Activated naive CD4-positive, alpha-beta T cell treated with anti-CD3 and anti-CD28 coated beads for 36 hours (primary cell): ENCODE results near the gene JMY. TPM values are rescaled to one million over a fixed set of nuclear protein-coding genes. Genes with fewer than 3 reads are reported as not detected.
A peak's percentile ranks its signal among the peaks of the same experiment; 100 is the strongest.

Source experiments
- CTCF ChIA-PET: fragments of 350-600 bp; sonication (Branson Sonifier 250); formaldehyde crosslinking; loops from one replicate; lab custom pipeline; 2021; ENCODE audit warnings: antibody characterized with exemption; lab: Charles Lee
- DNase-seq: peaks from one replicate; pipeline ENCODE4 v3.0.0-alpha.2; 2020
- H3K27ac Mint-ChIP-seq: one replicate; pipeline ENCODE4 v1.8.0; 2021; ENCODE audit warnings: mild to moderate bottlenecking, mixed read lengths
- H3K27me3 Mint-ChIP-seq: one replicate; pipeline ENCODE4 v1.8.0; 2021; ENCODE audit warnings: low read depth, mixed read lengths
- H3K36me3 Mint-ChIP-seq: one replicate; pipeline ENCODE4 v1.8.0; 2021; ENCODE audit warnings: low read depth, mixed read lengths
- H3K4me1 Mint-ChIP-seq: one replicate; pipeline ENCODE4 v1.8.0; 2021; ENCODE audit warnings: low read depth, mixed read lengths
- H3K4me3 Mint-ChIP-seq: one replicate; pipeline ENCODE4 v1.8.0; 2021; ENCODE audit warnings: mild to moderate bottlenecking, moderate library complexity, mixed read lengths
- H3K9me3 Mint-ChIP-seq: one replicate; pipeline ENCODE4 v1.8.0; 2021; ENCODE audit warnings: mixed read lengths
- intact Hi-C: fragments of 100-400 bp; cut with micrococcal nuclease; formaldehyde crosslinking; loops from one replicate; pipeline ENCODE4 v1.15.1; 2023
- total RNA-seq, 2 experiments: library from RNA; stranded (reverse); gene quantifications; one replicate each; pipeline ENCODE4 v1.2.3, GENCODE V29; 2021

The JMY gene
- total RNA-seq, 2 experiments from 2014 or later, result 11.8 to 12.1 TPM

- H3K4me3 Mint-ChIP-seq, result no peak overlapping the region
- H3K36me3 Mint-ChIP-seq, result no peaks in the 10 kb centered on the region
- no peaks in the 10 kb centered on the region for H3K4me1 Mint-ChIP-seq
- no peak for DNase-seq
- CTCF ChIA-PET, result no interaction called here
- intact Hi-C loops, result no loop called here
- H3K27me3 Mint-ChIP-seq, result no peaks in the 10 kb centered on the region
- no peak overlapping the region for H3K27ac Mint-ChIP-seq
- H3K9me3 Mint-ChIP-seq, result no peaks in the 10 kb centered on the region
Observed at GRCh38 chr5:79209505-79209904, 26.4 kb upstream of the JMY start.

GRCh38 chr5:79224286-79224984, 11.5 kb upstream of the JMY start:
- CTCF ChIA-PET, result interaction anchor here (0.8 kb wide), 1 partner anchor 200 kb away, joined by 3 read pairs; no protein-coding TSS in a partner anchor
- no peak overlapping the region for H3K27ac Mint-ChIP-seq
- intact Hi-C loops, result no loop called here
- no peaks in the 10 kb centered on the region for H3K27me3 Mint-ChIP-seq
- no peak overlapping the region for H3K4me3 Mint-ChIP-seq
- DNase-seq, result no peak
- no peaks in the 10 kb centered on the region for H3K9me3 Mint-ChIP-seq
- peaks cover 3% of the 10 kb centered on the region for H3K4me1 Mint-ChIP-seq
- peaks cover 3% of the 10 kb centered on the region for H3K36me3 Mint-ChIP-seq

- no peak for DNase-seq
- no peaks in the 10 kb centered on the region for H3K9me3 Mint-ChIP-seq
- no peak overlapping the region for H3K27ac Mint-ChIP-seq
- peaks cover 9% of the 10 kb centered on the region for H3K4me1 Mint-ChIP-seq
- CTCF ChIA-PET, result interaction anchor here (0.6 kb wide), 1 partner anchor 18 kb away, joined by 3 read pairs; no protein-coding TSS in a partner anchor
- no peak overlapping the region for H3K4me3 Mint-ChIP-seq
- H3K27me3 Mint-ChIP-seq, result no peaks in the 10 kb centered on the region
- intact Hi-C loops, result no loop called here
- H3K36me3 Mint-ChIP-seq, result peaks cover 5% of the 10 kb centered on the region
Observed at GRCh38 chr5:79225026-79225425, 10.9 kb upstream of the JMY start.

- no peak for DNase-seq
- intact Hi-C loops, result no loop called here
- Mint-ChIP-seq H3K27me3 (no peaks in the 10 kb centered on the region), H3K9me3 (no peaks in the 10 kb centered on the region), H3K27ac (no peak overlapping the region), H3K4me3 (no peak overlapping the region), H3K4me1 (peaks cover 10% of the 10 kb centered on the region), H3K36me3 (peaks cover 6% of the 10 kb centered on the region)
- CTCF ChIA-PET, result interaction anchor here (0.6 kb wide), 1 partner anchor 18 kb away, joined by 3 read pairs; no protein-coding TSS in a partner anchor
Observed at GRCh38 chr5:79225441-79225840, 10.5 kb upstream of the JMY start.

- Mint-ChIP-seq H3K27me3 (no peaks in the 10 kb centered on the region), H3K36me3 (peaks cover 7% of the 10 kb centered on the region), H3K4me1 (peaks cover 10% of the 10 kb centered on the region), H3K9me3 (no peaks in the 10 kb centered on the region), H3K4me3 (no peak overlapping the region), H3K27ac (no peak overlapping the region)
- CTCF ChIA-PET, result no interaction called here
- no peak for DNase-seq
- intact Hi-C loops, result no loop called here
Observed at GRCh38 chr5:79227484-79228025, 8.4 kb upstream of the JMY start.

- H3K36me3 Mint-ChIP-seq, result peaks cover 6% of the 10 kb centered on the region
- no peak overlapping the region for H3K4me3 Mint-ChIP-seq
- no peaks in the 10 kb centered on the region for H3K9me3 Mint-ChIP-seq
- peak overlapping the region; percentile 62 for H3K27ac Mint-ChIP-seq
- peak; percentile 58 for DNase-seq
- intact Hi-C loops, result loop anchor here (10.0 kb wide), 2 partner anchors 955 to 1175 kb away; partner anchors contain the start of gene ZFYVE16
- H3K4me1 Mint-ChIP-seq, result peaks cover 10% of the 10 kb centered on the region
- CTCF ChIA-PET, result no interaction called here
- no peaks in the 10 kb centered on the region for H3K27me3 Mint-ChIP-seq
Observed at GRCh38 chr5:79229357-79230174, 6.4 kb upstream of the JMY start.

GRCh38 chr5:79235261-79235633, 684 bp upstream of the JMY start:
- CTCF ChIA-PET, result interaction anchor here (0.9 kb wide), 1 partner anchor 102 kb away, joined by 3 read pairs; no protein-coding TSS in a partner anchor
- Mint-ChIP-seq H3K4me3 (peak overlapping the region; percentile 90), H3K36me3 (peaks cover 9% of the 10 kb centered on the region), H3K4me1 (peaks cover 13% of the 10 kb centered on the region), H3K27ac (peak overlapping the region; percentile 99), H3K27me3 (no peaks in the 10 kb centered on the region), H3K9me3 (no peaks in the 10 kb centered on the region)
- intact Hi-C loops, result loop anchor here (1.0 to 10.0 kb wide), 11 partner anchors 27 to 1420 kb away; partner anchors contain the start of genes ARSB, DHFR, HOMER1 and MSH3
- peak; percentile 39 for DNase-seq

GRCh38 chr5:79236362-79236969, 535 bp downstream of the JMY start:
- Mint-ChIP-seq H3K36me3 (peaks cover 7% of the 10 kb centered on the region), H3K27me3 (no peaks in the 10 kb centered on the region), H3K4me3 (peak overlapping the region; percentile 91), H3K4me1 (peaks cover 21% of the 10 kb centered on the region), H3K27ac (no peak overlapping the region), H3K9me3 (no peaks in the 10 kb centered on the region)
- peak; percentile 26 for DNase-seq
- intact Hi-C loops, result loop anchor here (1.0 to 10.0 kb wide), 5 partner anchors 39 to 1168 kb away; partner anchors contain the start of genes TENT2 and ZFYVE16
- CTCF ChIA-PET, result no interaction called here

- Mint-ChIP-seq H3K27me3 (no peaks in the 10 kb centered on the region), H3K9me3 (no peaks in the 10 kb centered on the region), H3K36me3 (peaks cover 7% of the 10 kb centered on the region), H3K4me1 (peaks cover 28% of the 10 kb centered on the region), H3K27ac (peak overlapping the region; percentile 81), H3K4me3 (peak overlapping the region; percentile 91)
- DNase-seq, result peak; percentile 62
- intact Hi-C loops, result loop anchor here (1.0 to 10.0 kb wide), 5 partner anchors 38 to 1168 kb away; partner anchors contain the start of genes TENT2 and ZFYVE16
- CTCF ChIA-PET, result interaction anchor here (0.6 to 0.9 kb wide), 3 partner anchors 16 to 869 kb away, joined by 3 read pairs; no protein-coding TSS in a partner anchor
Observed at GRCh38 chr5:79236970-79237739, 1.2 kb downstream of the JMY start.

GRCh38 chr5:79237740-79238560, 2.0 kb downstream of the JMY start:
- Mint-ChIP-seq H3K4me3 (peak overlapping the region; percentile 91), H3K27me3 (no peaks in the 10 kb centered on the region), H3K27ac (peak overlapping the region; percentile 81), H3K9me3 (no peaks in the 10 kb centered on the region), H3K36me3 (peaks cover 7% of the 10 kb centered on the region), H3K4me1 (peaks cover 36% of the 10 kb centered on the region)
- intact Hi-C loops, result loop anchor here (2.0 to 10.0 kb wide), 4 partner anchors 224 to 1167 kb away; partner anchors contain the start of genes TENT2 and ZFYVE16
- CTCF ChIA-PET, result interaction anchor here (0.6 to 0.9 kb wide), 3 partner anchors 15 to 868 kb away, joined by 3 read pairs; no protein-coding TSS in a partner anchor
- no peak for DNase-seq
